GM11168 (cell line): ENCODE measurements around the gene AKT3.

Experiments used
- in situ Hi-C: fragments of 300-500 bp; cut with MboI; formaldehyde crosslinking; loops from one replicate; pipeline ENCODE4 v1.12.0; 2022; ENCODE audit warnings: low sequenced_read_pairs; ENCODE audit not compliant: unreplicated experiment

AKT3 gene

DNA sequence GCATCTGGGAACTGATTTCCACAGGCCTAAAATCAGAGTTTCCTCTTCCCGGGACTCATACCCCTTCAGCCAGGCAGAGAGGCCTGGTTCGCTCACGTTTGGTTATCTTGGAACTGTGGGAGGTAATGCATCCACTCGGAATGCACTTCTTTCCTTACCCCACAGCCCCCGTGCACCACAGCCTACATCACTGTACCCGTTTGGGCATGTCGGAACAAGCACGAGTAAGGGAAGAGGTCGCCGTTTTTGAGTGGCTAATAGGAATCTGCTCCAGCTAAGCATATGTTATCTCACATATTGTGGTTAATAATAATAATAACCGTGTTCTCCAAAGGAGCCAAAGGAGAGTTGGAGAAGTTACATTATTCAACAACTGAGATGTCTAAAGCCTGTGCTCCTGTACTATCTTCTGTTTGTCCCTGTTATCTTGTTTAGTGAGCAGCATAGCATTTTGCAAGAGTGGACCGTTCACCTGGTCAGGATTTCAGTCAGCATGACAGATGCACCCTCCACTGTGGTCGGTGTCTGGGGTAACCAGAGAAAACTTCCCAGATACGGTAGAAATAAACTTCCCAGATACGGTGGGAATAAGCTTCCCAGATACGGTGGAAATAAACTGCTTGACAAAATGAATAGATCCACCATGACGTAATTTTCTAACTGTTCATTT is 395.6 kb downstream of the AKT3 start:
- in situ Hi-C loops = no loop called here

DNA sequence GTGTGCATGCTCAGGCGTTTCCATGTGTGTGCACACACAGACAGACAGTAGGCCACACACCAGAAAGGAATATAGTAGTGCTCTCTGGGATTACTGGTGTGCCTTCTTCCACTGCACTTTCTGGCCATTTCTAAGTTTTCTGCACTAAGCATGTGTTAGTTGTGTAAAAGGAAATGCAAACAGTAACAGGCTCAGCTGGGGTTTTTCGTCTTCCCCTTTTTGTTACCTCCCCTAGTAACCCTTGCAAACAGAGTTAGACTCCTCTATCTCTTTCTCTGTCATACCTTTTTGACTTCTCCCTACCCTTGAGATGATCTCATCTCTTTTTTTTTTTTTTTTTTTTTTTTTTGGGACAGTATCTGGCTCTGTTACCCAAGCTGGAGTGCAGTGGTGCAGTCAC is 398.0 kb downstream of the AKT3 start:
- in situ Hi-C loops = no loop called here

DNA sequence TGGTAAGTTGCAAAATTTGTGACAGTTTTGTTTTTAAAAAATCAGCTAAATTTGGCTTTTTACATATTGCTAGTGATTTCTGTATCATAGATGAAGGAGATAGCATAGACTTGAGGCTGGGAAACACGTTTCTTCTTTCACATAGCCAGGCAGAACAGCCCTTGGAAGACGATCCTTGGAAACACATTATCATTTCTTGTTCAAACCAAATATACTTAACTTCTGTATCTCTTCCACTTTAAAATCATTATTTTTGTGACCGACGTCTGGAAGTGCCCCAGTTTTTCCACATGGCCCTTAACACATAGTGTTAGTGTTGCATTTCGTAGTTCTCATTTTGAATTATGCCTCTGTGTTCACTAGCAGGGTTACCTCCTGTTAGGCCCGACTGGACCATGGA is 400.7 kb downstream of the AKT3 start:
- in situ Hi-C loops = no loop called here

DNA sequence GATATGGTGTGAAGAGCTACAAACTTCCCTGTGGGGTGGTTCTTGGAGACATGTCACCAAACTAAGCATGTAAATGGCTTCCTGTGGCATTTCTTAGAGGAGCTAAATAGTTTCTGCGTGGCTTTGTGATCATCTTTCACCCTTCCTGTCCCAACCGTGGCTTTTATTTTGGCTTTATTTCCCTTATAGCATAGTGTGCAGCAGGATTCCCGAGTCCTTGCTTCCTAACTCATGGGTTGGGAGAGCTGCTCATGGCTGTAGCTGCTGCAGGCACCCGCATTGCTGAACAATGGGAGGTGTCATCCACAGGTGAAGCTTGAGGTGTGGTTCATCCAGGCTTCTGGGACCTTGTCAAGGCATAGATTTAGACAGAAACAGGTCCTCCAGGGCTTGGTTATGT is 402.2 kb downstream of the AKT3 start:
- in situ Hi-C loops = no loop called here

DNA sequence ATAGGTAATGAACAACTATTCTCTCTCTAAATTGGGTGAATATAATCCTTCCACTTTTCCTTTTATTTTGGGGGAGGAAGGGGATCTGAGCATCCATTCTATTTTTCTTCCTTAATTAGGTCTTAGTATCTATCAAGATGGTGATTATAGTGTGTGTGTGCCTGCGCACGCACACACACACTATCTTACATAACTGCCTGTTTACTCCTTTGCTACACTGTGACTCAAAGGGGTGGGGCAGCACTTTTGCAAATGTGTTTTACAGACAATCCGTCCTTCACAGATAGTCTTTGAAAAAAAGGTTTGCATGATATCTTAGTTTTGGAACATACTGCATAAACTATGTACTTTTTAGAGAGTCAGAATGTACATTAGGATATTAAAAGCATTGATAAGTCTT is 402.7 kb downstream of the AKT3 start:
- in situ Hi-C loops = no loop called here

DNA sequence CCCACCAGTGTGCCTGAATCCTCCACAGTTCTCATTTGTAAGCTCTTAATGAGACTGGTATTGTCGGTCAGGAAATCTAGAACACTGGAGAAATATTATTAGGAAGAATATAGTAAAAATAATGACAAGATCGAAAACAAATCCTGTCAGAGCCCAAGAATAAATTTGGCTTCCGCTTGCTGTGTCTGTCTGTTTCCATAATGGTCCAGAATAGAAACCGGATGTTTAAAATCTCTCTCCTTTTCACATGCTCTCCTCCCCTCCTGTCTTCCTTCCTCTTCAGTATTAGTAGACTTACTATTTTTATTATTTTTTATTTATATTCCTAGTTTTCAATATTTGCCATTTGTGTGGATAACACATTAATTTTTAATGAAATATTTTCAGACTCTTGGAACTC is 406.5 kb downstream of the AKT3 start:
- in situ Hi-C loops = no loop called here

DNA sequence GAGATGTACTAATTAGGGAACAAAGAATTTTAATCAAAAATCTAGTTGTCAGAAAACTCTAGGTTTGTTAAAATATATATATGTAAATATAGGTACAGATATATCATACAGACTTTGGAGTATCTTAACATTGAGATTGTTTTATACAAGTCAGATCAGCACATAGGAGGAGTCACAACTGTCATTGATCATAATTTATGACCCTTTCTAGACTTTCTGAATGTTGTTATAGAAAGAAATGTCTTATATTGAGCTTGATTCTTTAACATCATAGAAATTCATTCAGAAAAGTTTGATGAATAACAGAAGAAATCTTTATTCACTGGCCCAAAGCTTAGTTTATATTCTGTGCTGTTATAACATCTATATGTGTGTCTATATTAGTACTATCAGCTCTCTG is 408.4 kb downstream of the AKT3 start:
- in situ Hi-C loops = no loop called here

DNA sequence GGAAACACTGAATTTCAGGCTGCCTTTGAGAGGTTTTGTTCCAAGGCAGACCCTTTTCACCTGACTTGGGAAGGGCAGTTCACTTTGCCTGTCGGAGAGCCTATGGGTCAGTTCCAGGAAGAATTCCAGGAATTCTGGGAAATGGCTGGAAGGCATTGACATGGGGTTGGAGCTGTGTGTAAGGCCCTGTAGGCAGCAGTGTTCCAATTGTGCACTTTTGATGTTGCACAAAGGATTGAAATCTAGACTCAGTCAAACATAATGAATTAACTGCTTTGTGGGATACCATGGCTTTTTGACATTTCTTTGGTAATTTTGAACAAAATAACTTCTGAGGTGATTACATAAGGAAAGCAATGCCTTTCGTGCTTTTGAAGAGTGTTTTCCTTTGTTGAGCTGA is 409.6 kb downstream of the AKT3 start:
- in situ Hi-C loops = no loop called here

DNA sequence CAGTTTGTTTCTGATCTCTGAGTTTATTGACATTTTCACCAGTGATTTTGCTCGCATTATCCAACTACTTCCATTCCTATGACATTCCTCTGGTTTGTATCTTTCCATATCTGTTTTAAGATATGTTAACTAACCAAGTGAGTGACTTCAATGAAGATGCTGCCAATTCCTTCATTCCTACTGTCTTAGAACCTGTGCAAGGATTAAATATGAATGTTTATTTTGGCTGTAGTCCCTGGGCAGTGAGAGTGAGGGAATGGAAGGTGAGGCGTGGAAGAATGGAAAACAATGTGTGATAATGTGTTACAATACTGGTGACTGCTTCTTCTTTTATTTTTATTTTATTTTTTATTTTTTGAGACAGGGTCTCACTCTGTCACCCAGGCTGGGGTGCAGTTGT is 411.2 kb downstream of the AKT3 start:
- in situ Hi-C loops = no loop called here
